ENCODE results near the gene GNAQ.
"Not testable (repeated sequence)": the region's sequence is repeated elsewhere in the genome, so short reads cannot be mapped to it uniquely, and the experiment has no call there.

GNAQ gene

DNA sequence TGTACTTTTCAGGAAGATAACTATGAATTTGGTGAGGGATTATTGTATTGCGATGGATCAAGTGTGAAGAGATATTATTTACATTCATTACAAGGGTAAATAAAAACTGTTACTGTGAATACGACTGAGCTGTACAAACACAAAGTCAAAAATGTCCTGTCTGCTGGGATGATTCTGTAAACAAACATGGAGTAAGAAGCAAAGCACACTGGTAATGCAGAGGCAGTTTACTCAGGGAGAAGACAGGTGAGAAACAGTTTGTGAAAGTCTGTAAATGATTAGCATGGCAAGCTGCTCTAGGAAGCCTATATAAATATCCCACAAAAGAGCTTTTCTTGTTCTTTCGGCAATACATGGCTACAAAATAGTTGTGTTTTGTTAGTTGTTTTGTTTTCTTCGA lies 268.0 kb downstream of the GNAQ start:
- DNase-seq, result no peak

DNA sequence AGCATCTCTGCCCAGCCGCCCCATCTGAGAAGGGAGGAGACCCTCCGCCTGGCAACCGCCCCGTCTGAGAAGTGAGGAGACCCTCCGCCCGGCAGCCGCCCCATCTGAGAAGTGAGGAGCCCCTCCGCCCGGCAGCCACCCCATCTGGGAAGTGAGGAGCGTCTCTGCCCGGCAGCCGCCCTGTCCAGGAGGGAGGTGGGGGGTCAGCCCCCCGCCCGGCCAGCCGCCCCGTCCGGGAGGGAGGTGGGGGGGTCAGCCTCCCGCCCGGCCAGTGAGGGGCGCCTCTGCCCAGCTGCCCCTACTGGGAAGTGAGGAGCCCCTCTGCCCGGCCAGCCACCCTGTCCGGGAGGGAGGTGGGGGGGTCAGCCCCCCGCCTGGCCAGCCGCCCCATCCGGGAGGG lies 270.7 kb downstream of the GNAQ start:
- DNase-seq, result not testable (repeated sequence)

DNA sequence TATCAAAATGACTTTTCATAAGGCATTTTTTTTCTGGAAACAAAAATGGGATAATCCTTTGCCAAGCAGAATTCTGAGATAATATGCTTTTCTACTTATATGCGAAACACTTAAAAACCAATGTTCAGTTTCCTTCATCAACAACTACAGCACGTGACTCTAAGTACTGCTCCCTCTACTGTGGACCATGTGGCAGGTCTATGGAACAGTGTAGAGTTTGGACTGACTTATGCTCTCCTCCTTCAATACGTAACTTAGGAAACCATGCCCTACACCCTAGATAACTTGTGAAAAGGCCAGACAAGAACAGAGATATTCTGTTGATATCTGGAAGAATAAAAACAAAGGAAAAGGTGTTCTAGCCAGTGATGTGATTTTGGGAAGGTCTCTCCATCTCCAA lies 272.2 kb downstream of the GNAQ start:
- DNase-seq, result no peak

DNA sequence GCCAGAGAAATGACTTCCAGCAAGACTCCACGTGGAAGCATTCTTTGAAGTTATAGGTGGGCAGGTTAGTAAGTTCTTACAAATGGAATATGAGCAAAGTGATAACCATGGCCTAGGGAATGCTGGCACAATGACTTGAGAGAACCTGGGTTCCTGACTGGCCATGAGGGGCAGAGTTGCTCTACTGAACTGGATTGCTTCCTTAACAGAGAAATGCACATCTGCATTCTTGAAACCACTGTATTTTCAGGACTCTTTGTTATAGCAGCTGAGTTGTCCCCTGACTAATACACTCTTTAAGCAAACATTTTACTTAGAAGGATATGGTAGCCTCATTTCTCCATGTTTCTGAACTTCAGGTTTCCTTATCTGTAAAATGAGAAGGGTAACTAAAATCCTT lies 275.2 kb downstream of the GNAQ start:
- DNase-seq, result no peak

DNA sequence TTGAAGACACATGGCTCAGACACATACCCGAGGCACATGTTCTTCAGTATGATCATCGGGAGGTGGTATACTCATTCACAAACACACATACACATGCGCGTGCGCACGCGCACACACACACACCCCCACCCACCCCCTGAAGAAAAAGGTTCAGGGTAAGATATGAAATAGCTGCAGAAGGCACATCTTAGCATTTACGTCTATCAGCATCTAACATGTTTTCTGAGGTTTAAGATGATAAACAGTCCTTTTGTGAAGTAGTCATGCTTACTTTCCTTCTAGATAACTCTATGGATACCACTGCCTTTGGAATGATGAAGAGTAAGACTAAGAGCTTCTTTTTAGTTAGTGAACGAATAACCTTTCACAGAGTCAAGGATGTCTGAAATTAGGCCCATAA lies 278.4 kb downstream of the GNAQ start:
- DNase-seq, result no peak

DNA sequence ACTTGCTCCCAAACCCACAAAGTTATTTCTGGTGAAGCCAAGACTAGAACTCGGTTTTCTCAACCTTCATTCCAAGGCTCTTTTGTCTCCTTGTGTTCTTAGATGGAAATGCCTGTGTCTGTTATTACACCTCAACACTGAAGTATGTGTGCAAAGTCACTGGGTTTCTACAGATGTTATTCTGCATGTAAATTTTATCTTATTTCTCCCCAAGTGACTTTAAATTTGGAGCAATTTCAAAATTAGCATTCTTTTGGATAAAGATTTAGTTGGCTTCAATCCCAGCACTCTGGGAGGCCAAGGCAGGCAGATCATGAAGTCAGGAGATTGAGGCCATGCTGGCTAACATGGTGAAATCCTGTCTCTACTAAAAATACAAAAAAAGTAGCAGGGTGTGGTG lies 279.1 kb downstream of the GNAQ start:
- DNase-seq, result no peak

DNA sequence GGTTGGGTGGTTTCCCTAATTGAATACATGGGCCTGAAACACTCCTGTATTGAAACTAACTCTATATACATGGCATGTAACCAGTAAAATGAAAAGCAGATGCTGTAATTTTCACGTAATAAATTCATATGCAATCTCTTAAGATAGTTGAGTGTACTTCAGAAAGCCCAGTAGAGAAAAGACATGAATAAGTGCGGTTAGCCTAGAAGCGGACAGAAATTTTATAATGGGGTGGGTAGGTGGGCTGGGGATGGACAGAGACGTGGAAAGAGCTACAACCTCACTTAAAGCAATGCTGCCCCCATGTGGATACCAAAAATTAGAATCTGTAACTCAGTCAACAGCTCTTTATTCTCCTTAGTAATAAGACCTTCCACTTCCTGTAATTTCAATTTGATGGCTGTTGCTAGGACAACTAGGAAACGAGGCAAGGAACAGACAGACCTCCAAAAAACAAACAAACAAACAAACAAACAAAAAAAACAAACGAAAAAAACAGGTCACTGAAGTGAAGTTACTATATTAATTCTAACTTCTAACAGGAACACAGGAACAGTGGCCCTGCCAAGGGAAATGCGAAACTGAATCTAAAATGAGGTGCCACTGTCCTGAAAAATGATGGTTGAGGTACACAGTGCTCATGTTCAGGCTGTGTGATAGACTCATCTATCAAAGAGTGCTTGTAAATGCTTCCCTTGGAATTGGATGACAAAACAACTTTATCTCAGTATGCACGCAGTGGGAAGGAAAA lies 280.1 kb downstream of the GNAQ start:
- no peak for DNase-seq

DNA sequence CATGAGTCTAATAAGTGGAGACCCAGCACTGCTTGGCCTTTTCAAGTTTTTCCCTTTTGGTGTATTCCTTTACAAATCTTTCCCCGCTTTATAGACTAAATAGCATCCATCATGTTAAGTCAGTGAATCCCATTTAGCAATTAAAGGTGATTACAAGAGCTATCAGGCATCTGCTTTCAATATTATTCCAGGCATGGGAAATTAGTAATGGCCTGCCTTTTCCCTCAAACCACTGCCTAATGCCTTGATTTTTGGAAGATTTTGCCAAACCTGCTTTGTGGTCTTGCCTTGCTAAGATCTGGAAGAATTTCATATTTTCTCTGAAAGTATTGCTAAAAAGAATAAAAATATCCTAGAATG lies 280.6 kb downstream of the GNAQ start:
- DNase-seq, result no peak

DNA sequence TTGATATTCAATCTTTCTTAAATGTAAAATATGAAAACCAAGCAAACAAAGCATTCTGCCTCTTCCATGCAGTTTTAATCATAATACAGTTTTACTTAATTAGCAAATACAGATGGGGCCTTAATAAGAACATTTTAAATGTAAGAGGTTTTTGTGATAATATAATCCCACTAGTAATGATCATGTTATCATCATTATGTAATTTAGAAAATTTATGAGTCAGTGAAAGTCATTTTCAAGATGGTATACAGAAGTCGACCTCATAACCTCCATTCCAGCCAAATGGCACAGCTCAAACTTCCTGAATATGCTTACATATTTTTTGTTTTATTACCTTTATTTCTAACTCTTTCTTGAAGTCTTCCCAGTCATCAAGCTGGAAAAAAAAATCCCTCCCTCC lies 281.3 kb downstream of the GNAQ start:
- DNase-seq, result no peak

DNA sequence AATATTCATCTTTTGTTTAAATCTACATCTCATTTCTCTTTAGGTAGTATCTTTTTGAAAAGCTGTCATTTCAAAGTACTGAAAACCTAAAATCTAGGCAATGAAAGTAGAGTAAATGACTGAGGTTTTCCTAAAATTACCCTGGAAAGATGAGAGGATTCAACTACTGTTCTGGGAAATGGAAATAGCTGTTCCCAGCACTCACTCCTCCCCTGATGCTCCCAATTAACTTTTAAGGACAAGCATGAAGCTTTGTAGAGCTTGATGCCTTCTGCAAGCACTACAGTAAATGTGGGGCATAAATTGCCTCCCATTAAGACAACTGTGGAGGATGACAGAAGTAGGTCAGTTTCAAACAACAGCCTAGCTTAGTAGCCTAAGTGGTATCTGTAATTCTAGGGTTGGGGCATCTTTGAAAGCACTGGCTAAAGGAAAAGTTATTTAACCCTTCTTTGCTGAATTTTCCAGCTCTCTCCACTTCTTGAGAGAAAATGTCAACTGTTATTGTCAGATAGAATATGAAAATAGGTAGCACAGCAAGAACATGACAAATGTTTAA lies 283.3 kb downstream of the GNAQ start:
- DNase-seq, result no peak

DNA sequence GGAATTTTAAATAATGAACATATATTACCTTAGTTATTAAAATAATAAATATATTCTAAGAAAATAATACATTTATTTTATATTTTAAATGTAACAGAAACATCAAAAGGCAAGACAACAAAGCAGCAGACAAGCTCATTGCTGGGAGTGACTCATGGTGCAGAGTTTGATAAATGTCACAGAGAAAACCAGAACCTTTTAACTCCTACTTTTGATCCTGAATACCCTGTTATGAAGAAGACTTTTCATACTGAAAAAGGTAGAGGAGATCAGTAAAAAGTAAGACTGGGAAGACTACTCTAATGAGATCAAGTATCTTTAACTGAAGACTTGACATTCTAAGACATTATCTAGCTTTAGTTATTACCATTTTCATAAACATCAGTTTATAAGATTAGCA lies 284.4 kb downstream of the GNAQ start:
- DNase-seq, result no peak

DNA sequence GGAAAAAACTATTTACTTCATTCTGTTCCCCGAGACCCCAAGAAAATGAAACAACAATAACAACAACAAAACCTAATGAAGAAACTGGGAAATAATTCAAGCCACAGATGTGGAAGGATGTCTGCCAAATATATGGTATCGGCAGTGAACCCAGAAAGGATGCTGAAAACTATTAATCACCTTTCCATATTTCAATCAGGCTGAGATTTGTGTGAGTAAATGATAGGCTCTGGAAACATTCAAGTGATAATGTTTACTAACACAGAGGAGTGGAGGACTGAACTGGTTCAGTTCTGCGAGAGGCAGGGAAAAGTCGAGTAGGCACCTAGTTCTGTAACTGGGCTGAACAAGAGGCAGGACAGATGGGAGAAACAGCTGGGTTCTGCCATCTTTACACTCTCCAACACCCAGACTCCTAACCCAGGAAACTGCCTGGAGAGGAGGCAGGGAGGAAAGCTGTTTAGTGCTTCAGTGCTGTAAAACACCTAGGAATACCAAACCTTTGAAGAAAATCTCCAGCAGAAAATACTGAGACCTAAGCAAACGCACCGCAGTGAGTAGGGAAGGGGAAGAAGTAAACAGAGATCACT lies 286.7 kb downstream of the GNAQ start:
- no peak for DNase-seq

DNA sequence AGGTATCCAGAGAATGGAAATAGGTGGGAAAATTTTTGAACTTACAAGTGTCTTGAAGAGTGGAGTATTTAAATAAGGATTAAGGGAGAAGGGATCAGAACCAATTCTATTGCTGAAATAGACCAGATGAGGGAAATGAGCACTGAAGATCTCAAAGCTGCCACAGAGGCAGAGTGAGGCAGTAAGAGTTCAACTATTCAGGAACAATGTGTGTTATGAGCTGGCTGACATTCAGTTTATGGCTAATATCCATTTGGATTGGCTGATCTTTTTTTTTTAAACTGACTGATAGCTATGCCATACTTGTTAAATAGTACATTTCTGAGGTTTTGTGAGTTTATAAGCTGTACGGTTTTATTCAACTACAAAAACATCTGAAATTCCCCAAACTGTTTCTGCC lies 288.2 kb downstream of the GNAQ start:
- no peak for DNase-seq

DNA sequence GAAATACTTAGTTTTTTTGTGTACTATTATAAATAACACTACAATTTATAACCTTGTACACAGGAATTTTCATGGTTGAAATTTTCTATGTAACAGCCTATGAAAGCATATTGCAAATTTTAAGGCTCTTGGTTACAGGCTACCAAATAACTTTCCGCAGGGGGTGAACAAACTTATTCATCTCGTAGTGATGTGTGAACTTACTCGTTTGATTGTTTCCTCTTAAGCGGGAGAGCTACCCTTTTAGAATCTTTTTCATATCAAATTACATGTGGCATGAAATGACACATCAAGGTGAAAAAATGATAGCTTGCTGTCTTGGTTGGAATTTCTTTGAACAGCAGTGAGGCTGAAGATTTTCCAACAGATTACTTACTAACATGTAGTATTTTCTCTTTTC lies 292.7 kb downstream of the GNAQ start:
- DNase-seq, result no peak

DNA sequence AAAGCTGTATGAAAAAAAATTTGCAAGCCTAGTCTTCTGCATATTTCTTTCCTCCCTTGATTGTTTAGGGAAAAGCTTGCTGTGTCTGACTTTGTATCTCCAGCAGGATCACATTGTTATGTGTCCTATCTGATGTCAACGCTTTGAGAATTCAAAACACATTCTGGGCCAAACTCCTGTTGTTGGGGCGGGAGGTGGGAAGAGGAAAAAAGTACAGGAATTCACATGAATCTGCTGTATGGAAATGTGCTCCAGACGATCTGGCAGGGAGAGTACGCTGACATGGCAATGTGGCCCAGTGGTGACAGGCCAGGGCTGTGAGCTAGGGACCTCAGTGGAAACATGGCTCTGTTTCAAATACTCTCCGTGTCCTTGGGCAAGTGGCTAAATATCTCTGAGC lies 296.1 kb downstream of the GNAQ start:
- DNase-seq, result no peak

DNA sequence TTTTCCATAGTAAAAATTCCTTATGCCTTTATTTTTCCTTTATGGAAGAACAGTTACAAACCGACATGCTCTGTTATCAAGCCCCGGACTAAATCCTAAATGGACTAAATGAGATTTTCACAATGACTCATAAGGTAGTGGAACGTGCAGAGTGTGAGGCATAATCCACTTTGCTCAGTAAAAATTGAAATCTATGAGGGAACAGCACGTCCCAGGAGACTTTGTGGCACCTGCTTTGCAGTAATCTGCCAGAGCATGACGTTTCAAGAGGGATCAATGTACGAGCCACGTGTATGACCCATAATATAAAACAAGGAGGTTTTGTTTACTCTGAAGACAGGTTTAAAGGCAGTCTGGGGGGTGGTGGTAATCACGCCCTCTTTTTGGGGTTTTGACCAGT lies 299.7 kb downstream of the GNAQ start:
- DNase-seq, result no peak

DNA sequence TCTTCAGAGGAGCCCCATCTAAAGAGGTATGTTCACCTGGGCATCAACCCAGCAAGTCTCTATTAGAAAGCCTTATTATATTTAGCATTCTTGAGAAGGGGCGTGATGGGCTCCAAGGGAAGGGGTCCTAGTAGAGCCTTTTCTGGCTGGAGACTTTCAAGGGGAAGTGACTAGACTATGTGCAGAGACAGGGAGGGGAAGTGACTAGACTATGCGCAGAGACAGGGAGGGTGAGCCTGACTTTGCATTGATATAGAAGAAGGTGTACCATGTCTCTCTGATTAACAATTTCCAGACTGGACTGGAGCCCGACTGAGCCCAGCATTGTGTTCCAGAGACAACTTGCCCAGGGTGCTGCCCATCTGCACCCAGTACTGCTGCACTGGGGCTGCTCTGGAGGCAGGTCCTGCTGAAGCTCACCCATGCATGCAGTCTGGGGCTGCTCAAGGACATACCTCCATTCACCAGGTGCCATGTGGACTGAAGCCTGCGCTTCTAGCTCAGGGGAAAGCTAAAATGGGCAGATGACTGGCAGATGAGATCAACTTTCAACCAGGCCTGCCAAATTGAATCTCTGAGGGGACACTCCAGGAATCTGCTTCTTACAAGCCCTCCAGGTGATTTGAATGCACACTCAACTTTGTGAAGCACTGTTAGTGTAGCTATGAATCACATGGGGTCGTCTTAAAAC lies 300.5 kb downstream of the GNAQ start:
- DNase-seq, result no peak

DNA sequence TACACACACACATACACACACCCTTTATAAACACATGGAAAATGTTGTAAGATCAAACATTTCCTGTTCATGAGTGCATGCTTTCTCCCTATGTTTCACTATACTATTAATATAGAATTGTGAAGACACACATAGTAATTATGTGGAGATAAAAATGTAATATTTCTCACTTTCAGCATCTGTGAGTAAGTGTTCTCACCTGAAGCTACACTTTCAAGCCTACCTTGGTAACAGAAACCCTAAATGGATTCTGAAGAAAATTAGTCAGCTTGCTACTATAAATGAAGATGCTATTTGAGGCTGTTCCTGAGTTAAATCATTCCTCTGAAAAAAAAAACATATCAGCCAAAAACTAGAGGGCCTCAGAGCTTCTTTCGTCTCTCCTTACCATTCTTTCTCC lies 302.4 kb downstream of the GNAQ start:
- DNase-seq, result no peak

DNA sequence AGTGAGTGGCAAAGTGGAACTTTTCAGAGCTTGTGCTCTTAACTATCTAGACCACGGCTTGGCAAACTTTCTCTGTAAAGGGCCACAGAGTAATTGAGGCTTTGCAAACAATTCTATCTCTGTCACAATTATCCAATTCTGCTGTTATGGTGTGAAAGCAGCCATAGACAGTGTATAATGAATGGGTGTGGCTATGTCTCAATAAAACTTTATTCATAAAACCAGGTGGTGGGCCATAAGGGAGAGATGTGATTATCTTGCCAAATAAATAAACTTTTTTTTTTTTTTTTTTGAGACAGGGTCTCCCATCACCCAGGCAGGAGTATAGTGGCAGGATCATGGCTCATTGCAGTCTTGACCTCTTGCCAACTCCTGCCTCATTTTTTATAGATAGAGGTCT lies 304.8 kb downstream of the GNAQ start:
- DNase-seq, result no peak

DNA sequence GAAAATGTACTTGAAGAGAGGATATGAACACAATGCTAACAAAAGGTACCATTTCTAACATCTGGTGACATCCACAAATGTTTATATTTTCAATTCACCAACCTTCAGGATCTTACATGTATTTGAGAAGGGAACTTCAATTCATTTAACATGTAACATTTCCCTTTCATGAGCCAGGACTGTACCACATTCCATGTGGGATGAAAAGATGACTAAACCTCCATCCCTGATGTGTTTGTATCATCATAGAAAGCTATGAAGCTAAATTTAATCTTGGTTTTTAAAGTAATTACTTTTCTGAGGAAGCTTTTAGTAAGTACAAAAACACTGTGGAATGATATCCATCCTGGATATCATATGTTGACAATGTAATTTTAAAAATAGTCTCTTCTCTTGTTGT lies 305.3 kb downstream of the GNAQ start:
- no peak for DNase-seq

DNA sequence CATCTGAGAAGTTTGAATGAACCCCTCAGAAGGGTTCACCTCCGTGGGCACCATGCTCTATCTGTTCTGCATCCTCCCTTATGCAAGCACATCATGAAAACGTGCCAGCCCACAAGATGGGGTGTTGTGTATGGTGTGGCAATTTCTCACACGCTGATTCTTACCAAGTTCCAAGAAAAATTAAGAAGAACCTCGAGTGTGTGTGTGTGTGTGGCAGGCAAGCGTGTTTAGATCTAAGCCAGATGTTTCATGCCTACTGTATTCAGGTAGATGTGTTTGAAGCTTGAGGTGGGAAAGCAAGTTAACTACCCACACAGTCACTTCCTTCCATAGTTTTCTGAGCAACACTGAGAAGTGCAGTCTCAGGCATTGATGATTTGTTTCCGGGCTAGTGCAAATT lies 305.8 kb downstream of the GNAQ start:
- no peak for DNase-seq

DNA sequence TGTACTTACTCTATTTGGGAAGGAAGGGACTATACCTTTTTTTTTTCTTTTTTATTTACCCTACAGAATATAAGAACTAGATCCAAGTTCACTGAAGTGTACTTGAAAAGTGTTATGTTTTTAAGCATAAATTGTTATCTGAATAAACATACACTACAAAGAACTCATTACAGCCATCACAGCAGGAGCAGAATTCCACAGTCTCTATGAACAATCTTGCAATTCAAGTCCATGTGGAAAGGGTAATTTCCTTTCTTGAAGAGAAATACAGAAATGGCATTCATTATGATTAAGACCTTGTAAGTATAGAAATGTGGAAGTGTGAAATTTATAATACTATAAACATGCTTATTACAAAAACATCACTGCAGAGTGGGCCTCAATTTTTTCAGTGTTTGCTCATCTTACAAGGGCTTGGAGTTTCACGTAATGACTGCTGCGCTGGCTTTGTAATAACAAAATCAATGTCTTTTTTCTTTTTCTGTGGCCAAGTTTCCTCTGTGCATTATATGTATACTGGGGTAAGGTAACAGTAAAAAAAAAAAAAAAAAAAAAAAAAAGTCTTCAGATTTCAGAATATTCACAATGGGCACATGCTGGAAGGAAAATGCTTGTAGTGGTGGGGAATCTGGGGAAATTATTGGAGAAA lies 306.4 kb downstream of the GNAQ start:
- DNase-seq, result no peak

DNA sequence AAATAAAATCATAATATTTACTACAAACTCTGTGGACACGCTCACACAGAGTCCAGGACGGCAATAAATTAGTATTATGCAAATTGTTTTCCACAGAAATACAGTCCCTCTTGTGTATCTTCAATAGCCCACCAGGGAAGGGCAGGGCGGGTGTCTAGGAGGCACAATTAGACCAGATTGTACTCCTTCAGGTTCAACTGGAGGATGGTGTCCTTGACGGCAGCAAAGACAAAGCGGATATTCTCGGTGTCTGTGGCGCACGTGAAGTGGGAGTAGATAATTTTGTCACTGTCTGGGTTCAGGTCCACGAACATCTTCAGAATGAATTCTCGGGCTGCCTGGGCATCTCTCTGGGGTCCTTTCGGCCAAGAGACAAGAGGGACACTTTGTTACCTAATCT lies 310.5 kb downstream of the GNAQ start:
- DNase-seq, result not testable (repeated sequence)

DNA sequence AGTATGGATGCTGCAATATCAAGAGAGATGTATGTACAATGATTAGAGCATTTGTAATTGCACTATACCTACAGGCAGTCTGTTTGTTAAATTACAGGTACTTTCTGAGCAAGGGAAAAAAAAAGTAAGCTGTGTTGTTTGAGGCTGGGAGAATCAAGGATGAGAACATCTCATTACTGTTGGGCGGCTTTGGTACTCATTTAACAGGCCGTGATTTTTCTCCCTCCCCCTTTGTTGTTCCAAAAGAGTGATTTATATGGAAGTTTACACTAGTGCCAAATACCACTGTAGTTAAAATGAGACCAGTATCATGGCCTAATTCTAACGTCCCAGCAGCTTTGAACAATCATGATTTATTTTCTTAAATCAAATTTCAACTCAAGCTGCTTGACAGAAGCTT lies 312.3 kb downstream of the GNAQ start:
- DNase-seq, result no peak

Measured in activated CD4-positive, alpha-beta T cell treated with anti-CD3 and anti-CD28 coated beads for 1 hour (primary cell).